Suprapubic skin (tissue), 4 donors: ENCODE measurements around the gene SPATA20.

ENCODE experiments used
- CTCF ChIP-seq, 2 donors: fragments of 200-600 bp in 1 of 2; fragments of 450-650 bp in 1 of 2; sonication (generic) in 1 of 2; IDR thresholded peaks; one replicate each; pipeline ENCODE4 v1.5.1; 2016 to 2019; ENCODE audit warnings: antibody characterized with exemption in 2 of 2, mild to moderate bottlenecking in 1 of 2, moderate library complexity in 1 of 2
- EP300 ChIP-seq: sonication (generic); formaldehyde crosslinking; IDR thresholded peaks from one replicate; pipeline ENCODE4 v1.6.1; 2017; ENCODE audit warnings: antibody characterized with exemption
- POLR2A ChIP-seq, 2 donors: fragments of 450-650 bp; IDR thresholded peaks; one replicate each; pipeline ENCODE4 v1.6.1; 2017; ENCODE audit warnings: antibody characterized with exemption in 2 of 2, mild to moderate bottlenecking in 2 of 2, moderate library complexity in 2 of 2
- POLR2AphosphoS5 ChIP-seq, 3 donors: sonication (generic); formaldehyde crosslinking; IDR thresholded peaks; one replicate each; pipeline ENCODE4 v1.6.1; 2017; ENCODE audit warnings: antibody characterized with exemption in 3 of 3

GRCh38 chr17:50508573-50509460, 38.2 kb upstream of the SPATA20 start:
- TF ChIP-seq CTCF (IDR thresholded peaks at IDR 0.05) (no peak), POLR2AphosphoS5 (IDR thresholded peaks at IDR 0.05) (no peak), POLR2A (IDR thresholded peaks at IDR 0.05) (no peak), EP300 (no peak)
